ENCODE results near the gene MYCN.

GRCh38 chr2:15937882-15938802 is 2.2 kb upstream of the MYCN start:
- no peak for TF ChIP-seq CTCF (IDR thresholded peaks at IDR 0.05; ENCODE audit: low read length)
- TF ChIP-seq EZH2 (optimal IDR thresholded peaks at IDR 0.05; ENCODE audit: low read depth, low read length), result no peak
- no peak for TF ChIP-seq EZH2phosphoT487 (IDR thresholded peaks at IDR 0.05; ENCODE audit: low read length)
